K562 (cell line): ENCODE data around the gene DRD3. TPM values are rescaled to one million over a fixed set of nuclear protein-coding genes. Genes with fewer than 3 reads are reported as not detected.

ENCODE experiments used
- ATAC-seq: fragments of 200-7000 bp; cut with Tn5 transposase; 3 replicates; pipeline ENCODE4 v1.9.1; 2020; ENCODE audit warnings: moderate library complexity
- BruUV-seq: library from RNA; stranded (reverse); fragments of 400-500 nt; replicated peaks from 2 replicates; lab custom pipeline; 2021; lab: Mats Ljungman, UMichigan
- CTCF ChIA-PET: fragments of 300-600 bp; formaldehyde crosslinking; extraction: SDS; loops from one replicate; lab custom pipeline; 2021; ENCODE audit warnings: low intra/inter-chr PET ratio; lab: Yijun Ruan, JAX
- POLR2A ChIA-PET: fragments of 300-600, 350-650 bp; sonication (Branson Sonifier 250); formaldehyde crosslinking; extraction: SDS; loops from one replicate; lab custom pipeline; 2021; ENCODE audit warnings: antibody characterized with exemption, inconsistent platforms; lab: Yijun Ruan, JAX
- DNase-seq, 4 experiments: peaks; one replicate each; pipeline versions ENCODE4 v3.0.0 to v3.0.0-alpha.2; 2011 to 2018; ENCODE audit warnings: low spot score in 3 of 4, mixed read lengths in 3 of 4; ENCODE audit errors: extremely low read depth in 1 of 4
- FAIRE-seq: peaks from 2 replicates; lab custom pipeline; 2011; peaks lifted over from hg19 to GRCh38; lab: Jason Lieb, UNC
- H2AFZ ChIP-seq: 2 replicates; pipeline ENCODE4 v1.6.0; 2011; ENCODE audit warnings: low read depth, low read length, control low read depth, inconsistent platforms
- H3K27ac ChIP-seq: fragments of 200-600 bp; 3 replicates; pipeline ENCODE4 v1.8.0; 2011; ENCODE audit warnings: low read depth, mild to moderate bottlenecking, control low read depth, inconsistent platforms, low read length, moderate library complexity, mixed read lengths; ENCODE audit errors: extremely low read depth
- H3K27me3 ChIP-seq, 2 experiments: fragments of 300-600 bp in 1 of 2; 2 replicates in 1 of 2; 3 replicates in 1 of 2; pipeline versions ENCODE4 v1.6.0 to v1.8.0; 2011; ENCODE audit warnings: inconsistent platforms in 2 of 2, low read length in 2 of 2, mild to moderate bottlenecking in 1 of 2, mixed read lengths in 1 of 2, moderate library complexity in 1 of 2; ENCODE audit not compliant: control insufficient read depth in 2 of 2, insufficient read depth in 2 of 2
- H3K36me3 ChIP-seq: fragments of 300-600 bp; 3 replicates; pipeline ENCODE4 v1.8.0; 2011; ENCODE audit warnings: mild to moderate bottlenecking, low read length, inconsistent platforms; ENCODE audit not compliant: control insufficient read depth, insufficient read depth
- H3K4me1 ChIP-seq, 2 experiments: fragments of 200-600 bp in 1 of 2; replicated peaks in 1 of 2; 2 replicates in 1 of 2; 3 replicates in 1 of 2; pipeline versions ENCODE4 v1.5.1 to v1.8.0; 2011; ENCODE audit warnings: inconsistent platforms in 2 of 2, low read length in 2 of 2, mild to moderate bottlenecking in 1 of 2, mixed read lengths in 1 of 2, moderate library complexity in 1 of 2; ENCODE audit not compliant: control insufficient read depth in 2 of 2, insufficient read depth in 2 of 2
- H3K4me2 ChIP-seq: 2 replicates; pipeline ENCODE4 v1.6.1; 2011; ENCODE audit warnings: low read length, control low read depth, inconsistent platforms, mixed read lengths; ENCODE audit not compliant: insufficient read depth
- H3K4me3 ChIP-seq: fragments of 200-600 bp; sonication (generic), shearing (Covaris generic); 2 replicates; pipeline ENCODE4 v1.5.1; 2016; ENCODE audit warnings: control low read depth, inconsistent platforms
- H3K79me2 ChIP-seq: fragments of 200-600 bp; 3 replicates; pipeline ENCODE4 v1.8.0; 2011; ENCODE audit warnings: low read length, inconsistent platforms; ENCODE audit not compliant: control insufficient read depth, insufficient read depth
- H3K9ac ChIP-seq, 2 experiments: 2 replicates each; pipeline versions ENCODE4 v1.6.0 to v1.6.1; 2011; ENCODE audit warnings: low read depth in 2 of 2, low read length in 2 of 2, control low read depth in 1 of 2, inconsistent platforms in 1 of 2, mild to moderate bottlenecking in 1 of 2, mixed read lengths in 1 of 2; ENCODE audit not compliant: insufficient read depth in 1 of 2
- H3K9me1 ChIP-seq: one replicate; pipeline ENCODE4 v1.6.0; 2011; ENCODE audit warnings: inconsistent platforms, mild to moderate bottlenecking, low read length, moderate library complexity; ENCODE audit not compliant: control insufficient read depth, insufficient read depth
- H3K9me3 ChIP-seq: replicated peaks from 2 replicates; pipeline ENCODE4 v1.5.1; 2011; ENCODE audit warnings: low read depth, low read length, inconsistent platforms; ENCODE audit not compliant: control insufficient read depth, insufficient read depth
- H4K20me1 ChIP-seq: replicated peaks from 2 replicates; pipeline ENCODE4 v1.6.1; 2011; ENCODE audit warnings: low read length, inconsistent platforms, mixed read lengths; ENCODE audit not compliant: control insufficient read depth, insufficient read depth
- ARID3B ChIP-seq: fragments of 250-450 bp; sonication (Bioruptor Pico); IDR thresholded peaks from 2 replicates; pipeline ENCODE4 v1.4.0; 2020; ENCODE audit warnings: borderline replicate concordance
- HDAC6 ChIP-seq: IDR thresholded peaks from 2 replicates; pipeline ENCODE4 v1.6.1; 2012; ENCODE audit warnings: low read depth, mild to moderate bottlenecking, control low read depth, inconsistent platforms, low read length, moderate library complexity
- IRF1 ChIP-seq: sonication (generic); formaldehyde crosslinking; IDR thresholded peaks from 2 replicates; pipeline ENCODE4 v1.8.0; 2022; ENCODE audit warnings: missing genetic modification reagents, mild to moderate bottlenecking, borderline replicate concordance
- KAT2B ChIP-seq: IDR thresholded peaks from one replicate; pipeline ENCODE4 v1.6.1; 2012; ENCODE audit warnings: low read depth, mild to moderate bottlenecking, control low read depth, inconsistent platforms, low read length, moderate library complexity
- MAFG ChIP-seq: fragments of 450-650 bp; conservative IDR thresholded peaks from 2 replicates; pipeline ENCODE4 v1.6.1; 2016; ENCODE audit warnings: missing genetic modification characterization, missing compliant biosample characterization
- PKNOX1 ChIP-seq: fragments of 450-650 bp; IDR thresholded peaks from 2 replicates; pipeline ENCODE4 v1.6.1; 2016
- RBM14 ChIP-seq: fragments of 200-400 bp; formaldehyde crosslinking; IDR thresholded peaks from 2 replicates; pipeline ENCODE4 v1.6.1; 2018; ENCODE audit warnings: low read depth, mild to moderate bottlenecking, low read length, moderate library complexity, borderline replicate concordance; ENCODE audit not compliant: insufficient read depth
- SAFB2 ChIP-seq: fragments of 200-400 bp; formaldehyde crosslinking; IDR thresholded peaks from 2 replicates; pipeline ENCODE4 v1.6.1; 2018; ENCODE audit warnings: borderline replicate concordance, low read length, low read depth, moderate library complexity; ENCODE audit not compliant: severe bottlenecking
- SNAPC5 ChIP-seq: fragments of 250-450 bp; sonication (Bioruptor Pico); IDR thresholded peaks from 2 replicates; pipeline ENCODE4 v1.8.0; 2021; ENCODE audit warnings: moderate library complexity, mild to moderate bottlenecking, inconsistent platforms
- SOX6 ChIP-seq: fragments of 450-650 bp; IDR thresholded peaks from 2 replicates; pipeline ENCODE4 v1.6.1; 2014; ENCODE audit warnings: mild to moderate bottlenecking
- TEAD1 ChIP-seq, 2 experiments: fragments of 450-650 bp in 1 of 2; sonication (generic) in 1 of 2; formaldehyde crosslinking; IDR thresholded peaks; 2 replicates each; pipeline versions ENCODE4 v1.4.0 to v1.8.0; 2020 to 2022; ENCODE audit warnings: mild to moderate bottlenecking in 2 of 2, missing genetic modification reagents in 1 of 2
- ZNF133 ChIP-seq: fragments of 250-450 bp; sonication (Bioruptor Pico); IDR thresholded peaks from 2 replicates; pipeline ENCODE4 v1.4.0; 2020; ENCODE audit warnings: mild to moderate bottlenecking
- ZNF253 ChIP-seq: fragments of 250-450 bp; sonication (Bioruptor Pico); conservative IDR thresholded peaks from 2 replicates; pipeline ENCODE4 v1.6.1; 2021; ENCODE audit warnings: mild to moderate bottlenecking
- ZNF609 ChIP-seq: sonication (generic); formaldehyde crosslinking; IDR thresholded peaks from 2 replicates; pipeline ENCODE4 v1.8.1; 2023; ENCODE audit warnings: missing genetic modification reagents, mild to moderate bottlenecking, borderline replicate concordance
- WGBS: fragments of 100-300 bp; shearing (Covaris generic); methylation state at CpG from one replicate; pipeline ENCODE4 v1.1.6; 2016; ENCODE audit warnings: low coverage, mixed read lengths; ENCODE audit not compliant: insufficient coverage; ENCODE audit errors: missing lambda C conversion rate; 5-methylcytosine and 5-hydroxymethylcytosine counted together
- in situ Hi-C: fragments of 300-500 bp; cut with MboI; formaldehyde crosslinking; loops from 4 replicates; pipeline ENCODE4 v1.15.0; 2018; ENCODE audit warnings: inconsistent platforms, mixed read lengths
- intact Hi-C: fragments of 100-400 bp; cut with micrococcal nuclease; formaldehyde crosslinking; loops from 2 replicates; pipeline ENCODE4 v1.14.2; 2022
- polyA plus RNA-seq, 8 experiments: library from polyadenylated mRNA; depleted of rRNA in 4 of 8; stranded (reverse) in 5 of 8; unstranded in 3 of 8; fragments of >200 nt; fragmentation: Nextera tagmentation in 2 of 8; fragmentation: Illumina TruSeq in 1 of 8; extraction: Ambion mirVana in 2 of 8; extraction: Trizol in 1 of 8; gene quantifications; 2 replicates each; pipeline versions ENCODE4 v1.2.1 to v1.2.3, GENCODE V29; 2011 to 2014; ENCODE audit warnings: inconsistent platforms in 1 of 8, missing spikeins in 1 of 8
- total RNA-seq, 7 experiments: library from RNA; depleted of rRNA in 6 of 7; stranded (reverse); fragments of >200 nt in 6 of 7; fragmentation: Illumina TruSeq in 2 of 7; extraction: Trizol in 2 of 7; gene quantifications; 2 replicates each; pipeline versions ENCODE4 v1.2.1 to v1.2.3, GENCODE V29; 2011 to 2021; ENCODE audit warnings: low replicate concordance in 1 of 7

The DRD3 gene
- total and polyA plus RNA-seq, 9 of the 15 experiments (the other 6 are each of a cell fraction or from before 2014, with no cell fraction given), result not detected

GRCh38 chr3:114151091-114151490, 27.8 kb downstream of the DRD3 start:
- in situ Hi-C loops, result loop anchor here (5.0 kb wide), 1 partner anchor 261 kb away; no protein-coding TSS in a partner anchor
- TF ChIP-seq ZNF253 (CRISPR knock-in tag), result no peak
- TF ChIP-seq HDAC6, result no peak
- TF ChIP-seq IRF1, result no peak
- TF ChIP-seq MAFG (tag), result no peak
- no peak for TF ChIP-seq ARID3B (CRISPR knock-in tag)
- TF ChIP-seq ZNF133 (CRISPR knock-in tag), result no peak
- no peak for TF ChIP-seq SNAPC5 (CRISPR knock-in tag)
- TF ChIP-seq SOX6, result no peak
- TF ChIP-seq KAT2B, result no peak
- TF ChIP-seq ZNF609 (CRISPR knock-in tag), result no peak
- TF ChIP-seq PKNOX1, result no peak
- no peak for TF ChIP-seq RBM14
- TF ChIP-seq TEAD1 (CRISPR knock-in tag; IDR thresholded peaks at IDR 0.05), result no peak
- TF ChIP-seq SAFB2, result no peak

More at GRCh38 chr3:114151091-114151490, 27.8 kb downstream of the DRD3 start:
- H3K27ac ChIP-seq, result no peak overlapping the region
- DNase-seq, result no peak
- no TSS peak for BruUV-seq
- H3K9me1 ChIP-seq, result no peaks in the 10 kb centered on the region
- CTCF ChIA-PET, result no interaction called here
- H3K9me3 ChIP-seq, result no peaks in the 10 kb centered on the region
- no peak overlapping the region for H3K9ac ChIP-seq
- no peak overlapping the region for H3K4me3 ChIP-seq
- H3K4me2 ChIP-seq, result no peak overlapping the region
- no peak overlapping the region for H2AFZ ChIP-seq
- H3K36me3 ChIP-seq, result no peaks in the 10 kb centered on the region
- intact Hi-C loops, result loop anchor here (5.0 to 10.0 kb wide), 3 partner anchors 146 to 416 kb away; partner anchors contain the start of gene GRAMD1C
- H3K27me3 ChIP-seq, result peaks cover 3 to 5% of the 10 kb centered on the region in 2 experiments; a peak in 3 of 5 replicates
- H3K4me1 ChIP-seq, result peaks cover 3 to 6% of the 10 kb centered on the region in 2 experiments; a peak in 2 of 5 replicates
- POLR2A ChIA-PET, result no interaction called here
- H4K20me1 ChIP-seq, result no peaks in the 10 kb centered on the region
- no peak for ATAC-seq
- no peaks in the 10 kb centered on the region for H3K79me2 ChIP-seq
- FAIRE-seq, result no peak
- WGBS, result 0% methylated on average over 3 of the region's 3 CpGs
